Measurements from ENCODE around the gene CLCN3.
"Not testable (repeated sequence)": the region's sequence is repeated elsewhere in the genome, so short reads cannot be mapped to it uniquely, and the experiment has no call there.

The CLCN3 gene

DNA sequence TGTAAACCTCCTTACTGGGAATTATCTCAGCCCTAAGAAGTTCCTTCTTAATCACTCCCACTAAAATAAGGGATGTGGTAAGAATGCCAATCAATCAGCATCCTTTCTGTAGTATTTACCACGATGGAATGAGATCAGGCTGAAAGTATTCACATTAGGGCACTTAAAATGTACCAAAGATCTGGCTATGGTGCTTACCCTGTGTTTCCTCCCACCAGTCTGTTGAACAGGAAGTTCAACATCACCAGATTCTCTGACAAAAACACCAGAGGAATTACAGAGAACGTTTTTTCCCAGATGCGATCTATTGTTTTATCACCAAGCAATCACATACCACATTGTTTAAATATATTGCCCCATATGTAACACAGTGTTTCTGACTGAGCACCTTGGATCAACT is 2.1 kb upstream of the CLCN3 start:
- TF ChIP-seq, protein P1, sequence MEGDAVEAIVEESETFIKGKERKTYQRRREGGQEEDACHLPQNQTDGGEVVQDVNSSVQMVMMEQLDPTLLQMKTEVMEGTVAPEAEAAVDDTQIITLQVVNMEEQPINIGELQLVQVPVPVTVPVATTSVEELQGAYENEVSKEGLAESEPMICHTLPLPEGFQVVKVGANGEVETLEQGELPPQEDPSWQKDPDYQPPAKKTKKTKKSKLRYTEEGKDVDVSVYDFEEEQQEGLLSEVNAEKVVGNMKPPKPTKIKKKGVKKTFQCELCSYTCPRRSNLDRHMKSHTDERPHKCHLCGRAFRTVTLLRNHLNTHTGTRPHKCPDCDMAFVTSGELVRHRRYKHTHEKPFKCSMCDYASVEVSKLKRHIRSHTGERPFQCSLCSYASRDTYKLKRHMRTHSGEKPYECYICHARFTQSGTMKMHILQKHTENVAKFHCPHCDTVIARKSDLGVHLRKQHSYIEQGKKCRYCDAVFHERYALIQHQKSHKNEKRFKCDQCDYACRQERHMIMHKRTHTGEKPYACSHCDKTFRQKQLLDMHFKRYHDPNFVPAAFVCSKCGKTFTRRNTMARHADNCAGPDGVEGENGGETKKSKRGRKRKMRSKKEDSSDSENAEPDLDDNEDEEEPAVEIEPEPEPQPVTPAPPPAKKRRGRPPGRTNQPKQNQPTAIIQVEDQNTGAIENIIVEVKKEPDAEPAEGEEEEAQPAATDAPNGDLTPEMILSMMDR (IDR thresholded peaks at IDR 0.05; ENCODE audit: insufficient read depth, low read depth, low read length, missing control alignments) = no peak

DNA sequence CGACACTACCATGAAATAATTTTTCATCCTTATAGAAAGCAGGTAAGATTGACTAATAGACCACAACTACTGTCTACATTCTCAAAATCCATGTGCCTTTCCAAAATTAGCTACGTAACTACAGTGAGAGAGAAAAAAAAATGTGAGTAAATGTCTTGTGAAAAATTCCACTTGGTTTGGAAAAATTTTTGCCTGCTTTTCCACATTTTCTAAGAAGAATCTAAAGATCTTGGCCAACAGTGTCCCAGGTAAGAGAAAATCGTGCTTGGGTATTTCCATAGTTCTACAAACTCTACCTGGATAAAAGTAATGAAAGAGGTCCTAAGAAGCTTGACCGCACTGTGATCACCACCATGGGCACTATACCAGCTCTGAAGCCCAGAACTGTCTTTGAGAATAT is 1.4 kb upstream of the CLCN3 start:
- TF ChIP-seq, protein P1 (IDR thresholded peaks at IDR 0.05; ENCODE audit: insufficient read depth, low read depth, low read length, missing control alignments) = no peak
- peak overlapping the region; percentile 94 for H3K4me3 ChIP-seq (ENCODE audit: low read depth, low read length)
- DNase-seq (ENCODE audit: low read depth) = no peak

More for the DNA sequence above, 2.1 kb upstream of the CLCN3 start:
- DNase-seq (ENCODE audit: low read depth) = no peak
- no peak overlapping the region for H3K4me3 ChIP-seq (ENCODE audit: low read depth, low read length)

DNA sequence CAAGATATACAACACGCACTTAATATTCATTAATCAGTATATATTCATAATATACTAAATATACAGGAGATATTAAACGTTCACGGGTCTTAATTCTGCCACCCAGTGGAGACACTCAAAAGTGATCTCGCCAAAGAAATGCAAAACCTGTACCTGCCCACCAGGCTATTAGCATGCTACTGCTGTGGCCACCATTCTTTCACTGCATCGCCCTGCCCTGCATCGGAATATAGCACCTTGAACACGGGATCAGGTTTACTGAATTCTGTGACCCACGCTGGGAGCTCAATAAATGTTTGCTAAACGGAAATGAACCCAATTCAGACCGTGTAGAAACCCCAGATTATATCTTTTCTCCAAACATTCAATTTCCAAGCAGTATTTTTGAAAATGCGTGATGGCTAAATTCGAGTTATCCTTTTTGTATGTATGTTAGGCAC is 840 bp upstream of the CLCN3 start:
- peak; percentile 79 for DNase-seq (ENCODE audit: low read depth)
- TF ChIP-seq, protein P1 (IDR thresholded peaks at IDR 0.05; ENCODE audit: insufficient read depth, low read depth, low read length, missing control alignments) = peak; percentile 46

GRCh38 chr4:169620880-169621248 is 486 bp downstream of the CLCN3 start:
- peak overlapping the region; percentile 94 for H3K4me3 ChIP-seq (ENCODE audit: low read depth, low read length)
- TF ChIP-seq, protein P1 (IDR thresholded peaks at IDR 0.05; ENCODE audit: insufficient read depth, low read depth, low read length, missing control alignments) = no peak
- DNase-seq (ENCODE audit: low read depth) = peak; percentile 45

More for the DNA sequence above, 840 bp upstream of the CLCN3 start:
- peak overlapping the region; percentile 94 for H3K4me3 ChIP-seq (ENCODE audit: low read depth, low read length)

DNA sequence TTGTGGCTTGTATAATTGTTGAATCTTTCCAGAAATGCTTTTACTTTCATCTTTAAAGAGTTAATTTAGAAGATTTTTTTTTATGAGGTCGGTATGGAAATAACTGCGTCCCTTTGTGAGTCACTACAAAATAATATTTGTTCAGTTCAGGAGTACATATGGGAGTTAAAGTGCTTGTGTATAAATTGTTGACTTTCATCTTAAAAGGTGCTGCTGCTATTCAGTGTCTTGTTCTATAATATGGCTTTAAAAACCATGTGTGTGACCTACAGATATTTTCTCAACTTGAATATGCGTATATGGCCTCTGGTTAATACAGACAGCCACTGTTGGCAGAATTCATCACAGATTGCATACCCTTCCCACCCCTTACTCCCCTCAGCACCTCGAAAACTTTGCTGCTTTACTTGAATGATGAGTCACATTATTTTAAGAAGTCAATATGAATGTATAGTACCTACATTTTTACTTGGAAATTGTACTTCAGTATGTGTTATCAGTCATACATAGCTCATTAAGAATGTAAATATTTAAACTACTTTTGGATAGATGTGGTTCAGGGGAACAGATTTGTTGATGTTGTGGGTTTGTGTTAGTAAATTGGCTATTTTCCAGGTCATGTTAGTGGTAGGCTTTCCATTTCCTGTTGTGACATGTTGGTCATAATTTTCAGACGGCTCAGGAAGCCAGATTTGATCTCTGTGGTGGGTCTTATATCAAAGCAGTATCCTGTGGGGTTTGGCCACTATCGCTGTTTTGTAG is 1.5 kb downstream of the CLCN3 start:
- DNase-seq (ENCODE audit: low read depth) = peak; percentile 78
- TF ChIP-seq, protein P1 (IDR thresholded peaks at IDR 0.05; ENCODE audit: insufficient read depth, low read depth, low read length, missing control alignments) = no peak
- H3K4me3 ChIP-seq (ENCODE audit: low read depth, low read length) = peak overlapping the region; percentile 94

- peak; percentile 14 for DNase-seq (ENCODE audit: low read depth)
- TF ChIP-seq, protein P1 (IDR thresholded peaks at IDR 0.05; ENCODE audit: insufficient read depth, low read depth, low read length, missing control alignments) = no peak
- H3K4me3 ChIP-seq (ENCODE audit: low read depth, low read length) = peak overlapping the region; percentile 94
These were observed 2.2 kb downstream of the CLCN3 start for GRCh38 chr4:169622566-169622965.

- H3K4me3 ChIP-seq (ENCODE audit: low read depth, low read length); DNase-seq (ENCODE audit: low read depth): not testable (repeated sequence)
These were observed 3.6 kb downstream of the CLCN3 start for GRCh38 chr4:169624012-169624411.
